A549 treated with dexamethasone at 1 μM for 4 hours (cell line): Measurements from ENCODE around the gene METTL6. TPM values are rescaled to one million over a fixed set of nuclear protein-coding genes. Genes with fewer than 3 reads are reported as not detected.

ENCODE experiments used
- total RNA-seq: library from RNA; stranded (reverse); fragments of 200-300 nt; extraction: Qiagen RNA extraction; gene quantifications from 5 replicates; pipeline ENCODE4 v1.2.3, GENCODE V29; 2022

METTL6 gene
- total RNA-seq: 27.2 to 29.2 TPM (median 28.3 TPM) in 5 replicates

GRCh38 chr3:15427182-15427880, at the start of gene METTL6, which contains the start of gene EAF1:
TSS of gene METTL6 (minus strand) at chr3:15427544. CDS start at chr3:15426511, 1,033 bp downstream.
TSS of gene EAF1 (plus strand) at chr3:15427598. CDS start at chr3:15427780, 182 bp downstream.

Other genes starting within 250 kb of the METTL6 start
- gene CAPN7, start 221.3 kb downstream of the METTL6 start, total RNA-seq: 23.5 to 29.0 TPM (median 28.2 TPM) in 5 replicates
- 14.6 to 16.0 TPM (median 15.7 TPM) in 5 replicates for gene SH3BP5, start 95.0 kb downstream of the METTL6 start, total RNA-seq
- 14.4 to 19.4 TPM (median 17.5 TPM) in 5 replicates for gene EAF1, start 54 bp upstream of the METTL6 start, total RNA-seq
- gene COLQ, start 94.2 kb upstream of the METTL6 start, total RNA-seq: 0.12 to 0.36 TPM (median 0.28 TPM) in 5 replicates
- gene HACL1, start 174.0 kb upstream of the METTL6 start, total RNA-seq: 23.7 to 30.2 TPM (median 23.8 TPM) in 5 replicates
- 14.4 to 17.4 TPM (median 14.6 TPM) in 5 replicates for gene BTD, start 174.2 kb upstream of the METTL6 start, total RNA-seq